DND-41 (cell line): ENCODE measurements around the gene DLGAP4.

Experiments
- EZH2 ChIP-seq: IDR thresholded peaks from 3 replicates; pipeline ENCODE4 v1.6.1; 2012; ENCODE audit warnings: borderline replicate concordance, low read depth, mild to moderate bottlenecking, moderate library complexity, low read length, inconsistent platforms; ENCODE audit not compliant: severe bottlenecking
- TF ChIP-seq, protein P1 (sequence below): IDR thresholded peaks from 2 replicates; pipeline ENCODE4 v1.5.1; 2012; ENCODE audit warnings: borderline replicate concordance, low read length, moderate library complexity, mild to moderate bottlenecking; ENCODE audit not compliant: poor library complexity, severe bottlenecking; ENCODE audit errors: extremely low read depth

DNA sequence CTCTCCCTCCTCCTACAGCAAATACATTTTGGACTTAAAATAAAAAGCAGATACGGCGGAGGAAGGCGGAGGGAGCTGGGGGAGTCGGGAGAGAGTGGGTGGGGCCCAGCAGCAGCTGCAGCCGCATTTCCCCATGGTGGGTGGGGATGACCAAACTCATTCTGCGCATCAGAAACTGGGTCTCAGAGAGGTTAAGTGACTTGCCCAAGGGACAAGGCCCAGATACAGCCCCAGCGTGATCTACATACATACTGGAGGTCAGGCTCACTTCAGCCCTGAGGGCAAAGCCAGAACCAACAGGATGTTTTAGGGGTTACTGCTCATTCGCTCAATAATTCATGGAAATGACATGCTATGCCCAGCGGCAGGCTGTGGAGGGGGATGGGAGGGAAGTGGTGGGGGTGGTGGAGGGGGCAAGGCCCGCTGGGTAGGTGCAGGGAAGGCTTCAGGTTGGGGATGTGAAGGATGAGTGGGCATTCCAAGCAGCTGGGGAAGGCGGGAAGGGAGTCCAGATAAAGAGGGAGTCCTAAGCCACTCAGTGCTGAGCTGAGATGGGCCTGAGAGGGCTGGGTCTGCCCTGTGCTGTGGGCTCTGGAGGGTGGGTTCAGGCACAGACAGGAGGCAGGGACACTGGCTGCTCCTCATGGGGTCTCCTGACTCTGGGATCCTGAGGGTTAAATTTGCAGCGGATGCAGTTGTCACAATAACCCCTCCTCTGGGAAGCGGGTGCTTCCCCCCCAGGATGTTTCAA, 31.0 kb downstream of the DLGAP4 start:
- no peak for TF ChIP-seq EZH2
- TF ChIP-seq, protein P1, sequence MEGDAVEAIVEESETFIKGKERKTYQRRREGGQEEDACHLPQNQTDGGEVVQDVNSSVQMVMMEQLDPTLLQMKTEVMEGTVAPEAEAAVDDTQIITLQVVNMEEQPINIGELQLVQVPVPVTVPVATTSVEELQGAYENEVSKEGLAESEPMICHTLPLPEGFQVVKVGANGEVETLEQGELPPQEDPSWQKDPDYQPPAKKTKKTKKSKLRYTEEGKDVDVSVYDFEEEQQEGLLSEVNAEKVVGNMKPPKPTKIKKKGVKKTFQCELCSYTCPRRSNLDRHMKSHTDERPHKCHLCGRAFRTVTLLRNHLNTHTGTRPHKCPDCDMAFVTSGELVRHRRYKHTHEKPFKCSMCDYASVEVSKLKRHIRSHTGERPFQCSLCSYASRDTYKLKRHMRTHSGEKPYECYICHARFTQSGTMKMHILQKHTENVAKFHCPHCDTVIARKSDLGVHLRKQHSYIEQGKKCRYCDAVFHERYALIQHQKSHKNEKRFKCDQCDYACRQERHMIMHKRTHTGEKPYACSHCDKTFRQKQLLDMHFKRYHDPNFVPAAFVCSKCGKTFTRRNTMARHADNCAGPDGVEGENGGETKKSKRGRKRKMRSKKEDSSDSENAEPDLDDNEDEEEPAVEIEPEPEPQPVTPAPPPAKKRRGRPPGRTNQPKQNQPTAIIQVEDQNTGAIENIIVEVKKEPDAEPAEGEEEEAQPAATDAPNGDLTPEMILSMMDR: no peak
